Heart left ventricle (tissue), 16 donors: ENCODE results near the gene OSCP1. TPM values are rescaled to one million over a fixed set of nuclear protein-coding genes. Genes with fewer than 3 reads are reported as not detected.

Experiments used
- ATAC-seq, 4 donors: fragments of 200-7000 bp; cut with Tn5 transposase; one replicate each; pipeline ENCODE4 v1.9.1; 2020 to 2022; ENCODE audit warnings: moderate library complexity in 4 of 4, mild to moderate bottlenecking in 3 of 4, moderate number of reproducible peaks in 1 of 4
- DNase-seq, 5 donors: peaks; one replicate each; pipeline ENCODE4 v3.0.0-alpha.2; 2020
- H3K27ac ChIP-seq, 12 donors: fragments of 200-600 bp; sonication (generic) in 4 of 12; one replicate each; pipeline versions ENCODE4 v1.5.0 to v1.8.0; 2016 to 2022; ENCODE audit warnings: mild to moderate bottlenecking in 2 of 12
- H3K27me3 ChIP-seq, 9 donors: fragments of 200-600 bp; sonication (generic) in 2 of 9; one replicate each; pipeline versions ENCODE4 v1.5.1 to v1.8.0; 2016 to 2022; ENCODE audit warnings: mild to moderate bottlenecking in 3 of 9
- H3K36me3 ChIP-seq, 9 donors: fragments of 200-600 bp; sonication (generic) in 2 of 9; one replicate each; pipeline versions ENCODE4 v1.5.0 to v1.8.0; 2018 to 2022; ENCODE audit warnings: mild to moderate bottlenecking in 2 of 9
- H3K4me1 ChIP-seq, 12 donors: fragments of 200-600 bp; sonication (generic) in 4 of 12; one replicate each; pipeline versions ENCODE4 v1.5.0 to v1.8.0; 2016 to 2022; ENCODE audit warnings: mild to moderate bottlenecking in 3 of 12
- H3K4me3 ChIP-seq, 12 donors: fragments of 200-600 bp; sonication (generic) in 4 of 12; one replicate each; pipeline versions ENCODE4 v1.5.0 to v1.8.0; 2017 to 2022; ENCODE audit warnings: mild to moderate bottlenecking in 9 of 12, moderate library complexity in 4 of 12
- H3K9me3 ChIP-seq, 12 donors: fragments of 200-600 bp; sonication (generic) in 4 of 12; one replicate each; pipeline versions ENCODE4 v1.5.0 to v1.8.0; 2016 to 2022; ENCODE audit warnings: mild to moderate bottlenecking in 1 of 12
- POLR2A ChIP-seq, 2 donors: fragments of 450-650 bp; IDR thresholded peaks; one replicate each; pipeline ENCODE4 v1.6.1; 2017; ENCODE audit warnings: antibody characterized with exemption in 2 of 2, mild to moderate bottlenecking in 2 of 2, moderate library complexity in 2 of 2
- WGBS, 4 donors: extraction: QIAGEN DNeasy Blood & Tissue Kit in 2 of 4; methylation state at CpG; one replicate each; pipeline versions ENCODE4 v1.1.5 to v1.1.7; 2013 to 2018; 5-methylcytosine and 5-hydroxymethylcytosine counted together
- intact Hi-C, 10 donors: fragments of 100-400 bp; cut with DNase I; formaldehyde crosslinking; loops; one replicate each; pipeline versions ENCODE4 v1.11.1 to v1.14.2; 2022
- polyA plus RNA-seq, 2 donors: library from polyadenylated mRNA; stranded (reverse); fragments of 200-250 nt; gene quantifications; one replicate each; pipeline ENCODE4 v1.2.3, GENCODE V29; 2013
- total RNA-seq, 9 donors: library from RNA; depleted of rRNA in 2 of 9; stranded (reverse); fragments of >200 nt in 2 of 9; fragmentation: NEBNext Ultra II Directional in 3 of 9; extraction: Animal tissue kit (Norgen Biotek cat#: 25700) in 3 of 9; gene quantifications; one replicate each; pipeline versions ENCODE4 v1.1.0 to v1.2.4, GENCODE V29; 2016 to 2023
- TF ChIP-seq, protein P1 (sequence below), 12 donors: fragments of 200-600 bp; sonication (generic) in 4 of 12; IDR thresholded peaks; one replicate each; pipeline versions ENCODE4 v1.5.0 to v1.8.0; 2018 to 2022; ENCODE audit warnings: antibody characterized with exemption in 12 of 12, mild to moderate bottlenecking in 5 of 12
- donor health status: ischemic (EF 13 %, LVEDD 7.1; RV severe dilation, severe dysfunction).
- donor health status: healthy with polysubstance abuse.
- donor health status: DM: no; HTN: yes; CAD: no.
- donor health status: DM: no; HTN: no; CAD: no.
- donor health status: ischemic (EF 25% LVEDD 6.9; RV normal size, moderate dysfunction).
- donor health status: ischemic (EF 25% LVEDD 5.7; RV mildly dilated, moderate dysfunction).
- donor health status: healthy.
- donor health status: DM: yes; HTN: yes; CAD: no.
- donor health status: ischemic (EF 35%, LVEDD 5.7; RV mildly dilated, moderate dysfunction).
- donor health status: nonischemic (EF 11% LVEDD 7.7; RV severe dilation, severe dysfunction).
- donor health status: DM: yes; HTN: yes; CAD: no.
- donor health status: PGD.
- donor health status: ischemic (EF 29% LVEDD 5.4; RV normal size, mild dysfunction).
- donor health status: nonischemic (EF 23%, LVEDD 6.1; RV moderate dilation, normal function).

OSCP1 gene
- total and polyA plus RNA-seq, 11 donors: 3.8 to 11.5 (median 6.0) TPM

DNA sequence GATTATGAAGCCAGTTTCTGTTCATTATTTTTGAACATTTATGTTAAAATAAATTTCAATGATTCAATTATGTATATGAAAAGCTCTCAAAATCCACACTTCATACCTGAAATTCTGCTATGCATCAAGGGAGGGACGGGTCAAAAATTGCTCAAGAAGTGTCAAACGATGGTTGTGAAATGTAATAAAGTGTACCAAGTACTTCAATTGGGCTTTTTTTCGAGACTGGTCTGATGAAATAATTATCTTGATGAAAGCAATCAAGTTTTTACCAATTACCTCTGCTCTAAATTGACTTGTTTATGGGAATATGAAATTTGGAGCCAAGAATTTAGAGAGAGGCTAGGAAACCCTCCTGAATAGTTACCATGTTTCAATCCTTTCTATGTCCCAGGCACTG, 7.9 kb downstream of the OSCP1 start:
- Histone ChIP-seq H3K36me3 (peaks cover 0 to 17% (median 2%) of the 10 kb centered on the region in 9 donors), H3K27me3 (no peaks in the 10 kb centered on the region), H3K4me1 (peaks cover 0 to 6% (median 0%) of the 10 kb centered on the region in 12 donors), H3K4me3 (no peak overlapping the region), H3K9me3 (no peaks in the 10 kb centered on the region), H3K27ac (no peak overlapping the region)
- DNase-seq: no peak
- intact Hi-C loops: no loop called here
- no peak for ATAC-seq
- 81 to 93% (median 90%) methylated on average over 3 of the region's 3 CpGs for WGBS, 4 donors
- no peak for TF ChIP-seq POLR2A (IDR thresholded peaks at IDR 0.05)
- TF ChIP-seq, protein P1, sequence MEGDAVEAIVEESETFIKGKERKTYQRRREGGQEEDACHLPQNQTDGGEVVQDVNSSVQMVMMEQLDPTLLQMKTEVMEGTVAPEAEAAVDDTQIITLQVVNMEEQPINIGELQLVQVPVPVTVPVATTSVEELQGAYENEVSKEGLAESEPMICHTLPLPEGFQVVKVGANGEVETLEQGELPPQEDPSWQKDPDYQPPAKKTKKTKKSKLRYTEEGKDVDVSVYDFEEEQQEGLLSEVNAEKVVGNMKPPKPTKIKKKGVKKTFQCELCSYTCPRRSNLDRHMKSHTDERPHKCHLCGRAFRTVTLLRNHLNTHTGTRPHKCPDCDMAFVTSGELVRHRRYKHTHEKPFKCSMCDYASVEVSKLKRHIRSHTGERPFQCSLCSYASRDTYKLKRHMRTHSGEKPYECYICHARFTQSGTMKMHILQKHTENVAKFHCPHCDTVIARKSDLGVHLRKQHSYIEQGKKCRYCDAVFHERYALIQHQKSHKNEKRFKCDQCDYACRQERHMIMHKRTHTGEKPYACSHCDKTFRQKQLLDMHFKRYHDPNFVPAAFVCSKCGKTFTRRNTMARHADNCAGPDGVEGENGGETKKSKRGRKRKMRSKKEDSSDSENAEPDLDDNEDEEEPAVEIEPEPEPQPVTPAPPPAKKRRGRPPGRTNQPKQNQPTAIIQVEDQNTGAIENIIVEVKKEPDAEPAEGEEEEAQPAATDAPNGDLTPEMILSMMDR (IDR thresholded peaks at IDR 0.05): no peak

DNA sequence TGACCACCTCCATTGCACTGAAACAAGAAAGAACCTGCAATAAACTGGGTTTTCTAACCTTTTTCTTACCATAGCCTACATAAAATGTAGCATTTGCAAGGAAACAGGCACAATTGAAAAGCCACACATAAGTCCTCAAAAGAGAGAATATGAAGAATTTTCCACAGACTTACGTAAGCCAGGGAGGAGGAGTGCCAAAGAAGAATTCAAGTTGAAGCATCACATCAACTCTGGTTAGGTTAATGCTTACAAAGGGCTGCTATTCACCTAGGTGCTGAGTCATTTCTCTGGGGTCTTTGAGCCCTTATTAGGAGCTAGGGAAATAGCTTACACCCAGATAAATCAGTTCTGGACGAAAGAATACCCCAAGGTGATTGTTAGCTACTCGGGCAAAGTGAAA, 9.6 kb downstream of the OSCP1 start:
- peaks cover 0 to 28% (median 2%) of the 10 kb centered on the region in 9 donors for H3K36me3 ChIP-seq
- ATAC-seq: no peak
- no peak for DNase-seq
- no peak overlapping the region for H3K27ac ChIP-seq
- 90 to 100% (median 93%) methylated on average over 3 of the region's 3 CpGs for WGBS, 4 donors
- H3K4me3 ChIP-seq: no peak overlapping the region
- H3K9me3 ChIP-seq: no peaks in the 10 kb centered on the region
- intact Hi-C loops: no loop called here
- H3K4me1 ChIP-seq: peaks cover 0 to 2% (median 0%) of the 10 kb centered on the region in 12 donors
- H3K27me3 ChIP-seq: no peaks in the 10 kb centered on the region
- no peak for TF ChIP-seq POLR2A (IDR thresholded peaks at IDR 0.05)
- TF ChIP-seq, protein P1 (IDR thresholded peaks at IDR 0.05): no peak

DNA sequence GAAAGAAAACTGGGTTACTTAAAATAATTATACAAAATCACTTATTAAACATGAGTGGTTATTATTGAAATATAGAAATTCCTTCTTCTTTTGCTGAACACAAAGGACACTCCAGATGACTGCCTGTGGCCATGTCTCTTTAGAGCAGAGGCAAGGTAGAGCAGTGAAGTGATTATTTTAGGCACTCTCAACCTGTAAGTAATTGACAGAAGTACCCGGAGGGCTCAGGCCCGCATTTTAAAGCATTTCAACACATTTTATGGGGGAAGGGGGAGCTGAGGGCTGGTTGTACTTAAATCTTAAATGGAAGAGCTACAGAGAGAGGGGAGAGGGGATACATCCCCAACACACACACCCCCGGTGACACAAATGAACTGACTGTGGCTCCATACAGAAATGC, 10.2 kb downstream of the OSCP1 start:
- TF ChIP-seq, protein P1 (IDR thresholded peaks at IDR 0.05): no peak
- TF ChIP-seq POLR2A (IDR thresholded peaks at IDR 0.05): no peak
- intact Hi-C loops: no loop called here
- H3K27me3 ChIP-seq: no peaks in the 10 kb centered on the region
- H3K36me3 ChIP-seq: peaks cover 0 to 28% (median 2%) of the 10 kb centered on the region in 9 donors
- H3K9me3 ChIP-seq: no peaks in the 10 kb centered on the region
- H3K4me3 ChIP-seq: no peak overlapping the region
- no peak overlapping the region for H3K27ac ChIP-seq
- WGBS, 4 donors: 67 to 88% (median 83%) methylated on average over 3 of the region's 3 CpGs
- ATAC-seq: no peak
- peaks cover 0 to 2% (median 0%) of the 10 kb centered on the region in 12 donors for H3K4me1 ChIP-seq
- no peak for DNase-seq

DNA sequence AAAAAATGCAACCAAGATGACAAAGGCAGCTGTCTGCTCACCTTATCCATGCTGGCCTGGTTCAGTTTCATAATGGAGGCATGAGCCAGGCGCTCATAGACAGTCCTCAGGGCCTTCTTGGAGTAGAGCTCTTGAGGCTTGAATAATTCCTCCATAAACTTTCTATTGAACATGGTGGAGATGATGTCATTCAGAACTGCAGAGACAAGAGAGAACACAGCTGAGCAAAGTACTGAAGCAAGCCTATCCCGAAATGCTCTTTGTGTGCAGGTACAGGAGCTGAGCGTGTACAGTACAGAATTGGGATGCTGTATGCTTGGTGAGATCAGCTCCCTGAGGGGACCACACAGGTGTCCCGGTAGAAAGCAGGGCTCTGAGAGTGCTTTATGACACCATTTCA, 11.5 kb downstream of the OSCP1 start:
- no peak for DNase-seq
- intact Hi-C loops: no loop called here
- WGBS, 4 donors: 91 to 96% (median 93%) methylated on average over 4 of the region's 4 CpGs
- Histone ChIP-seq H3K27me3 (no peaks in the 10 kb centered on the region), H3K36me3 (peaks cover 0 to 28% (median 2%) of the 10 kb centered on the region in 9 donors), H3K4me3 (no peak overlapping the region), H3K4me1 (peaks cover 0 to 2% (median 0%) of the 10 kb centered on the region in 12 donors), H3K27ac (no peak overlapping the region), H3K9me3 (no peaks in the 10 kb centered on the region)
- TF ChIP-seq, protein P1 (IDR thresholded peaks at IDR 0.05): no peak
- TF ChIP-seq POLR2A (IDR thresholded peaks at IDR 0.05): no peak
- no peak for ATAC-seq
